MCF 10A (cell line): Measurements from ENCODE around the gene PDE6D. TPM values are rescaled to one million over a fixed set of nuclear protein-coding genes. Genes with fewer than 3 reads are reported as not detected.

ENCODE experiments used
- BruUV-seq: library from RNA; stranded (reverse); fragments of 400-500 nt; replicated peaks from 2 replicates; lab custom pipeline; 2021; lab: Mats Ljungman, UMichigan
- CTCF ChIA-PET: fragments of 300-600 bp; sonication (Branson Sonifier 250); formaldehyde crosslinking; extraction: SDS; loops from one replicate; lab custom pipeline; 2021; ENCODE audit warnings: antibody characterized with exemption, inconsistent platforms; lab: Yijun Ruan, JAX
- POLR2A ChIA-PET: fragments of 300-600, 350-650 bp; sonication (Branson Sonifier 250); formaldehyde crosslinking; extraction: SDS; loops from one replicate; lab custom pipeline; 2020; ENCODE audit warnings: antibody characterized with exemption, inconsistent platforms; lab: Yijun Ruan, JAX
- DNase-seq: peaks from one replicate; pipeline ENCODE4 v3.0.0-alpha.2; 2018; ENCODE audit not compliant: unreplicated experiment
- H3K27ac Mint-ChIP-seq: one replicate; pipeline ENCODE4 v1.8.0; 2022; ENCODE audit warnings: mild to moderate bottlenecking, low read depth, mixed read lengths; ENCODE audit not compliant: unreplicated experiment
- H3K27me3 Mint-ChIP-seq: one replicate; pipeline ENCODE4 v1.8.0; 2022; ENCODE audit warnings: mixed read lengths; ENCODE audit not compliant: insufficient read depth, unreplicated experiment
- H3K36me3 Mint-ChIP-seq: one replicate; pipeline ENCODE4 v1.8.0; 2022; ENCODE audit warnings: mild to moderate bottlenecking, moderate library complexity, mixed read lengths; ENCODE audit not compliant: insufficient read depth, unreplicated experiment
- H3K4me1 Mint-ChIP-seq: one replicate; pipeline ENCODE4 v1.8.0; 2022; ENCODE audit warnings: mixed read lengths; ENCODE audit not compliant: insufficient read depth, unreplicated experiment
- H3K4me3 Mint-ChIP-seq: one replicate; pipeline ENCODE4 v1.8.0; 2022; ENCODE audit warnings: mild to moderate bottlenecking, moderate library complexity, mixed read lengths; ENCODE audit not compliant: unreplicated experiment
- H3K9me3 Mint-ChIP-seq: one replicate; pipeline ENCODE4 v1.8.0; 2022; ENCODE audit warnings: mixed read lengths; ENCODE audit not compliant: unreplicated experiment
- CTCF ChIP-seq: fragments of 200-600 bp; IDR thresholded peaks from one replicate; pipeline ENCODE4 v1.8.0; 2022; ENCODE audit warnings: antibody characterized with exemption, mild to moderate bottlenecking; ENCODE audit not compliant: unreplicated experiment
- intact Hi-C: fragments of 100-400 bp; cut with micrococcal nuclease; formaldehyde crosslinking; loops from 2 replicates; pipeline ENCODE4 v1.14.1; 2022
- total RNA-seq: library from RNA; stranded (reverse); gene quantifications from 2 replicates; pipeline ENCODE4 v1.2.3, GENCODE V29; 2022

Gene PDE6D
- total RNA-seq, 1 experiment from 2014 or later: 13.2 TPM

GRCh38 chr2:231711677-231712450 is 69.2 kb downstream of the PDE6D start:
- Mint-ChIP-seq H3K9me3 (no peaks in the 10 kb centered on the region), H3K27ac (peak overlapping the region; percentile 91), H3K4me1 (peaks cover 31% of the 10 kb centered on the region), H3K36me3 (peaks cover 56% of the 10 kb centered on the region), H3K27me3 (no peaks in the 10 kb centered on the region), H3K4me3 (peak overlapping the region; percentile 79)
- no TSS peak for BruUV-seq
- TF ChIP-seq CTCF: no peak
- ChIA-PET POLR2A (interaction anchor here (0.6 to 5.2 kb wide), 9 partner anchors 10 to 99 kb away, joined by 3 to 33 read pairs (median 5); no protein-coding TSS in a partner anchor), CTCF (interaction anchor here (0.9 to 8.5 kb wide), 7 partner anchors 29 to 100 kb away, joined by 3 to 352 read pairs (median 39); no protein-coding TSS in a partner anchor)
- no peak for DNase-seq
- intact Hi-C loops: loop anchor here (5.0 kb wide), 1 partner anchor 70 kb away; the partner anchor contains the start of gene PDE6D

- Mint-ChIP-seq H3K36me3 (peaks cover 56% of the 10 kb centered on the region), H3K27me3 (no peaks in the 10 kb centered on the region), H3K4me1 (peaks cover 27% of the 10 kb centered on the region), H3K27ac (peak overlapping the region; percentile 91), H3K9me3 (no peaks in the 10 kb centered on the region), H3K4me3 (peak overlapping the region; percentile 79)
- no peak for TF ChIP-seq CTCF
- ChIA-PET CTCF (interaction anchor here (0.9 to 8.5 kb wide), 5 partner anchors 35 to 99 kb away, joined by 3 to 352 read pairs (median 5); no protein-coding TSS in a partner anchor), POLR2A (interaction anchor here (0.9 to 5.2 kb wide), 7 partner anchors 9 to 98 kb away, joined by 3 to 33 read pairs (median 8); partner anchors contain the start of gene PDE6D)
- DNase-seq: peak; percentile 22
- no TSS peak for BruUV-seq
- intact Hi-C loops: loop anchor here (5.0 kb wide), 1 partner anchor 71 kb away; the partner anchor contains the start of gene PDE6D
These were observed 70.0 kb downstream of the PDE6D start for GRCh38 chr2:231710799-231711676.

- CTCF ChIA-PET: interaction anchor here (0.6 to 2.0 kb wide), 8 partner anchors 8 to 100 kb away, joined by 3 to 6 read pairs (median 3); no protein-coding TSS in a partner anchor
These were observed 70.9 kb downstream of the PDE6D start for GRCh38 chr2:231709981-231710798.

More at GRCh38 chr2:231709981-231710798, 70.9 kb downstream of the PDE6D start:
- Mint-ChIP-seq H3K9me3 (no peaks in the 10 kb centered on the region), H3K4me3 (peak overlapping the region; percentile 79), H3K27ac (peak overlapping the region; percentile 91), H3K4me1 (peaks cover 19% of the 10 kb centered on the region), H3K36me3 (peaks cover 56% of the 10 kb centered on the region), H3K27me3 (no peaks in the 10 kb centered on the region)
- POLR2A ChIA-PET: interaction anchor here (0.5 to 3.0 kb wide), 19 partner anchors 9 to 247 kb away, joined by 3 to 33 read pairs (median 4); partner anchors contain the start of genes NCL and PDE6D
- peak; percentile 83 for TF ChIP-seq CTCF
- peak; percentile 78 for DNase-seq
- intact Hi-C loops: loop anchor here (5.0 kb wide), 1 partner anchor 72 kb away; the partner anchor contains the start of gene PDE6D
- no TSS peak for BruUV-seq
